ENCODE data around the gene ATP5PF. TPM values are rescaled to one million over a fixed set of nuclear protein-coding genes. Genes with fewer than 3 reads are reported as not detected.
"Not testable (repeated sequence)": the region's sequence is repeated elsewhere in the genome, so short reads cannot be mapped to it uniquely, and the experiment has no call there.

Gene ATP5PF
- 114 and 124 TPM in 2 replicates for total RNA-seq
- long read RNA-seq, transcript ATP5PF-201 (4 exons, 614 nt) = major isoform, 35 of 48 reads
- long read RNA-seq, partial matches to known transcripts = 1 of 48 reads
- long read RNA-seq, other reads (novel, unspliced or antisense) = 4 of 48 reads

- Mint-ChIP-seq H3K27me3 (ENCODE audit: low read depth) (no peaks in the 10 kb centered on the region), H3K9me3 (no peaks in the 10 kb centered on the region), H3K4me1 (peaks cover 37% of the 10 kb centered on the region), H3K27ac (ENCODE audit: unreplicated experiment) (peak within 1 kb of the TSS; percentile 100), H3K36me3 (ENCODE audit: low read depth) (peaks cover 3% of the 10 kb centered on the region), H3K4me3 (peak within 1 kb of the TSS; percentile 100)
- no peak for TF ChIP-seq CTCF (conservative IDR thresholded peaks at IDR 0.05)
- DNase-seq (ENCODE audit: low read depth, low spot score) = peak; percentile 91
These were observed at the start of gene ATP5PF, which contains the start of gene GABPA for GRCh38 chr21:25734904-25735645. Gene ATP5PF, minus strand, starts transcription at chr21:25734904. Its CDS starts 5,110 bp downstream, at chr21:25729794. Gene GABPA, plus strand, starts transcription at chr21:25734972. Its CDS starts 6,627 bp downstream, at chr21:25741599.

- H3K4me3 Mint-ChIP-seq; H3K36me3 Mint-ChIP-seq (ENCODE audit: low read depth); DNase-seq (ENCODE audit: low read depth, low spot score); H3K27me3 Mint-ChIP-seq (ENCODE audit: low read depth); H3K27ac Mint-ChIP-seq (ENCODE audit: unreplicated experiment); H3K9me3 Mint-ChIP-seq; H3K4me1 Mint-ChIP-seq: not testable (repeated sequence)
These were observed 43.6 kb upstream of the ATP5PF start for GRCh38 chr21:25778126-25778875.

GRCh38 chr21:25776440-25776839, 41.7 kb upstream of the ATP5PF start:
- no peak for TF ChIP-seq CTCF (conservative IDR thresholded peaks at IDR 0.05)
- Mint-ChIP-seq H3K27ac (ENCODE audit: unreplicated experiment) (no peak overlapping the region), H3K4me1 (no peaks in the 10 kb centered on the region), H3K36me3 (ENCODE audit: low read depth) (no peaks in the 10 kb centered on the region), H3K4me3 (no peak overlapping the region), H3K27me3 (ENCODE audit: low read depth) (no peaks in the 10 kb centered on the region), H3K9me3 (peaks cover 3% of the 10 kb centered on the region)
- DNase-seq (ENCODE audit: low read depth, low spot score) = no peak

GRCh38 chr21:25772686-25773085, 38.0 kb upstream of the ATP5PF start:
- Mint-ChIP-seq H3K27me3 (ENCODE audit: low read depth) (no peaks in the 10 kb centered on the region), H3K4me3 (no peak overlapping the region), H3K9me3 (no peaks in the 10 kb centered on the region), H3K4me1 (no peaks in the 10 kb centered on the region), H3K27ac (ENCODE audit: unreplicated experiment) (no peak overlapping the region), H3K36me3 (ENCODE audit: low read depth) (no peaks in the 10 kb centered on the region)
- no peak for DNase-seq (ENCODE audit: low read depth, low spot score)
- TF ChIP-seq CTCF (conservative IDR thresholded peaks at IDR 0.05) = no peak

- H3K36me3 Mint-ChIP-seq (ENCODE audit: low read depth) = peaks cover 2% of the 10 kb centered on the region
- no peaks in the 10 kb centered on the region for H3K27me3 Mint-ChIP-seq (ENCODE audit: low read depth)
- H3K4me3 Mint-ChIP-seq = no peak overlapping the region
- no peak for DNase-seq (ENCODE audit: low read depth, low spot score)
- H3K4me1 Mint-ChIP-seq = no peaks in the 10 kb centered on the region
- H3K27ac Mint-ChIP-seq (ENCODE audit: unreplicated experiment) = no peak overlapping the region
- no peaks in the 10 kb centered on the region for H3K9me3 Mint-ChIP-seq
- TF ChIP-seq CTCF (conservative IDR thresholded peaks at IDR 0.05) = no peak
These were observed 33.2 kb upstream of the ATP5PF start for GRCh38 chr21:25767921-25768320.

Data from neural crest cell (in vitro differentiated cells).